LNCaP clone FGC (cell line): ENCODE measurements around the gene HMSD.

Experiments
- DNase-seq: peaks from one replicate; pipeline ENCODE4 v3.0.0-alpha.2; 2011; ENCODE audit warnings: low read depth
- H3K4me3 ChIP-seq: 2 replicates; pipeline ENCODE4 v1.5.1; 2011; ENCODE audit warnings: mild to moderate bottlenecking, low read depth, low read length, control low read depth
- CTCF ChIP-seq: IDR thresholded peaks from 2 replicates; pipeline ENCODE4 v1.5.1; 2012; ENCODE audit warnings: mild to moderate bottlenecking; ENCODE audit not compliant: control insufficient read depth, insufficient read depth; ENCODE audit errors: extremely low read depth

Gene HMSD

GRCh38 chr18:63975628-63976027 is 26.5 kb downstream of the HMSD start:
- no peak overlapping the region for H3K4me3 ChIP-seq
- DNase-seq = no peak
- no peak for TF ChIP-seq CTCF

GRCh38 chr18:63977040-63977439 is 27.9 kb downstream of the HMSD start:
- no peak for DNase-seq
- H3K4me3 ChIP-seq = no peak overlapping the region
- TF ChIP-seq CTCF = no peak

- DNase-seq = peak; percentile 37
- peak; percentile 86 for TF ChIP-seq CTCF
- no peak overlapping the region; the same call in 1 of the 2 replicates for H3K4me3 ChIP-seq
Observed at GRCh38 chr18:63979409-63979920, 30.4 kb downstream of the HMSD start.

GRCh38 chr18:63980027-63980426 is 30.9 kb downstream of the HMSD start:
- TF ChIP-seq CTCF = no peak
- no peak for DNase-seq
- no peak overlapping the region for H3K4me3 ChIP-seq

GRCh38 chr18:63980896-63981460 is 31.9 kb downstream of the HMSD start:
- no peak for TF ChIP-seq CTCF
- no peak overlapping the region for H3K4me3 ChIP-seq
- no peak for DNase-seq

GRCh38 chr18:63981719-63982118 is 32.6 kb downstream of the HMSD start:
- no peak overlapping the region for H3K4me3 ChIP-seq
- no peak for DNase-seq
- TF ChIP-seq CTCF = no peak

GRCh38 chr18:63982361-63982760 is 33.3 kb downstream of the HMSD start:
- TF ChIP-seq CTCF = no peak
- no peak overlapping the region for H3K4me3 ChIP-seq
- no peak for DNase-seq
